ENCODE measurements around the gene URB1. TPM values are rescaled to one million over a fixed set of nuclear protein-coding genes. Genes with fewer than 3 reads are reported as not detected.
"Not testable (repeated sequence)": the region's sequence is repeated elsewhere in the genome, so short reads cannot be mapped to it uniquely, and the experiment has no call there.

The URB1 gene
- total RNA-seq, 1 donor from 2014 or later, result 42.8 TPM

- H3K27ac Mint-ChIP-seq; H3K4me1 Mint-ChIP-seq (ENCODE audit: low read depth); H3K9me3 Mint-ChIP-seq; H3K27me3 Mint-ChIP-seq (ENCODE audit: insufficient read depth); H3K4me3 Mint-ChIP-seq; H3K36me3 Mint-ChIP-seq (ENCODE audit: low read depth); DNase-seq (ENCODE audit: low spot score); intact Hi-C loops (cut with micrococcal nuclease): not testable (repeated sequence)
Measured at GRCh38 chr21:32265321-32265720, 127.5 kb downstream of the URB1 start.

- Mint-ChIP-seq H3K27me3 (ENCODE audit: insufficient read depth) (peaks cover 3% of the 10 kb centered on the region), H3K36me3 (ENCODE audit: low read depth) (peaks cover 2% of the 10 kb centered on the region), H3K9me3 (no peaks in the 10 kb centered on the region), H3K4me3 (no peak overlapping the region), H3K27ac (no peak overlapping the region), H3K4me1 (ENCODE audit: low read depth) (no peaks in the 10 kb centered on the region)
- DNase-seq (ENCODE audit: low spot score), result no peak
- intact Hi-C loops (cut with micrococcal nuclease), result no loop called here
Measured at GRCh38 chr21:32261929-32262328, 130.9 kb downstream of the URB1 start.

Other genes starting within 250 kb of the URB1 start
- 26.8 and 27.5 TPM in 2 replicates for gene MIS18A, start 114.0 kb downstream of the URB1 start, total RNA-seq
- not detected in 2 replicates for gene MRAP, start 94.2 kb downstream of the URB1 start, total RNA-seq
- 6.2 and 7.6 TPM in 2 replicates for gene EVA1C, start 19.7 kb upstream of the URB1 start, total RNA-seq
- gene TCP10L, start 192.5 kb upstream of the URB1 start, total RNA-seq, result 0.59 and 0.93 TPM in 2 replicates
- 52.9 and 54.6 TPM in 2 replicates for gene CFAP298, start 219.4 kb upstream of the URB1 start, total RNA-seq

Measured in activated T-helper 1 cell treated with anti-CD3 and anti-CD28 coated beads, Interleukin-12 subunit alpha, Interleukin-12 subunit beta, Interleukin-2, Interleukin-4 antibody, amounts not matched to agents 30 ng/mL and 10 ng/mL and 1 ng/mL, durations not matched to agents 14 hours and 24 hours and 36 hours (primary cell).